GM23338 (cell line): ENCODE data around the gene ZNF526. TPM values are rescaled to one million over a fixed set of nuclear protein-coding genes. Genes with fewer than 3 reads are reported as not detected.

ENCODE experiments used
- ATAC-seq: fragments of 200-7000 bp; cut with Tn5 transposase; 3 replicates; pipeline ENCODE4 v1.9.1; 2020
- DNase-seq: peaks from one replicate; pipeline ENCODE4 v3.0.0-alpha.2; 2015; ENCODE audit warnings: low spot score
- H2AFZ ChIP-seq: fragments of 200-600 bp; sonication (generic); 2 replicates; pipeline ENCODE4 v1.8.0; 2016; ENCODE audit warnings: antibody characterized with exemption, mild to moderate bottlenecking, moderate library complexity
- H3F3A ChIP-seq: fragments of 200-600 bp; sonication (generic); replicated peaks from 2 replicates; pipeline ENCODE4 v1.8.0; 2017; ENCODE audit warnings: antibody characterized with exemption, mixed run types, low read depth
- H3K27ac ChIP-seq: fragments of 200-600 bp; sonication (generic); 2 replicates; pipeline ENCODE4 v1.6.1; 2016; ENCODE audit warnings: low read depth
- H3K27me3 ChIP-seq: fragments of 200-600 bp; sonication (generic); 2 replicates; pipeline ENCODE4 v1.8.0; 2016; ENCODE audit warnings: mild to moderate bottlenecking, mixed run types, moderate library complexity; ENCODE audit not compliant: insufficient read depth
- H3K36me3 ChIP-seq: fragments of 200-600 bp; sonication (generic); 2 replicates; pipeline ENCODE4 v1.8.0; 2016; ENCODE audit warnings: mild to moderate bottlenecking; ENCODE audit not compliant: insufficient read depth
- H3K4me1 ChIP-seq: fragments of 200-600 bp; sonication (generic); 2 replicates; pipeline ENCODE4 v1.8.0; 2016; ENCODE audit warnings: mild to moderate bottlenecking, moderate library complexity; ENCODE audit not compliant: insufficient read depth
- H3K4me2 ChIP-seq: fragments of 200-600 bp; sonication (generic); 2 replicates; pipeline ENCODE4 v1.7.1; 2017; ENCODE audit warnings: mixed run types
- H3K4me3 ChIP-seq: fragments of 200-600 bp; sonication (generic); 2 replicates; pipeline ENCODE4 v1.6.1; 2016; ENCODE audit warnings: mixed run types
- H3K79me2 ChIP-seq: fragments of 200-600 bp; sonication (generic); replicated peaks from 2 replicates; pipeline ENCODE4 v1.8.0; 2017; ENCODE audit warnings: mild to moderate bottlenecking; ENCODE audit not compliant: insufficient read depth
- H3K9me2 ChIP-seq: fragments of 200-600 bp; sonication (generic); 2 replicates; pipeline ENCODE4 v1.8.0; 2017; ENCODE audit not compliant: insufficient read depth
- H4K20me1 ChIP-seq: fragments of 200-600 bp; sonication (generic); replicated peaks from 2 replicates; pipeline ENCODE4 v1.8.0; 2017; ENCODE audit warnings: mild to moderate bottlenecking; ENCODE audit not compliant: insufficient read depth
- H3K27ac Mint-ChIP-seq: 2 replicates; pipeline ENCODE4 v1.8.0; 2020; ENCODE audit warnings: inconsistent platforms, mild to moderate bottlenecking, moderate library complexity, mixed read lengths
- H3K27me3 Mint-ChIP-seq: 3 replicates; pipeline ENCODE4 v1.8.0; 2022; ENCODE audit warnings: low read depth, mild to moderate bottlenecking, moderate library complexity, mixed read lengths, inconsistent platforms; ENCODE audit not compliant: insufficient read depth, poor library complexity
- H3K36me3 Mint-ChIP-seq: 3 replicates; pipeline ENCODE4 v1.8.0; 2021; ENCODE audit warnings: low read depth, mild to moderate bottlenecking, inconsistent platforms, moderate library complexity, mixed read lengths
- H3K4me1 Mint-ChIP-seq: 3 replicates; pipeline ENCODE4 v1.8.0; 2020; ENCODE audit warnings: mild to moderate bottlenecking, inconsistent platforms, mixed read lengths
- H3K4me3 Mint-ChIP-seq: 3 replicates; pipeline ENCODE4 v1.8.0; 2021; ENCODE audit warnings: moderate library complexity, mild to moderate bottlenecking, inconsistent platforms, mixed read lengths
- H3K9me3 Mint-ChIP-seq: 3 replicates; pipeline ENCODE4 v1.8.0; 2020; ENCODE audit warnings: moderate library complexity, mild to moderate bottlenecking, inconsistent platforms, mixed read lengths
- ETS1 ChIP-seq: IDR thresholded peaks from 2 replicates; pipeline ENCODE4 v1.6.1; 2016; ENCODE audit warnings: antibody characterized with exemption
- EZH2 ChIP-seq: fragments of 200-600 bp; sonication (generic); IDR thresholded peaks from one replicate; pipeline ENCODE4 v1.8.0; 2017; ENCODE audit warnings: antibody characterized with exemption, mild to moderate bottlenecking, low read depth; ENCODE audit not compliant: unreplicated experiment
- EZH2phosphoT487 ChIP-seq: fragments of 200-600 bp; sonication (generic); IDR thresholded peaks from one replicate; pipeline ENCODE4 v1.8.1; 2018; ENCODE audit warnings: antibody characterized with exemption; ENCODE audit not compliant: unreplicated experiment
- JUNB ChIP-seq: IDR thresholded peaks from one replicate; pipeline ENCODE4 v1.6.1; 2016; ENCODE audit warnings: antibody characterized with exemption; ENCODE audit not compliant: unreplicated experiment
- NANOG ChIP-seq: IDR thresholded peaks from 2 replicates; pipeline ENCODE4 v1.6.1; 2016; ENCODE audit warnings: antibody characterized with exemption, borderline replicate concordance
- POLR2AphosphoS5 ChIP-seq: IDR thresholded peaks from 2 replicates; pipeline ENCODE4 v1.6.1; 2016; ENCODE audit warnings: antibody characterized with exemption, low read depth
- ZNF331 ChIP-seq: fragments of 250-450 bp; sonication (Bioruptor Pico); IDR thresholded peaks from 2 replicates; pipeline ENCODE4 v1.5.0; 2020; ENCODE audit warnings: low read depth, mild to moderate bottlenecking, moderate library complexity
- ZNF462 ChIP-seq: fragments of 250-450 bp; sonication (Bioruptor Pico); IDR thresholded peaks from 2 replicates; pipeline ENCODE4 v1.5.0; 2020; ENCODE audit warnings: mild to moderate bottlenecking, moderate library complexity
- polyA plus RNA-seq: library from polyadenylated mRNA; unstranded; fragments of >200 nt; fragmentation: Nextera tagmentation; extraction: Ambion mirVana; gene quantifications from 2 replicates; pipeline ENCODE4 v1.2.1, GENCODE V29; 2016
- total RNA-seq: library from RNA; depleted of rRNA; stranded (reverse); fragments of >200 nt; shearing (Covaris generic); gene quantifications from 2 replicates; pipeline ENCODE4 v1.2.3, GENCODE V29; 2014

The ZNF526 gene
- total and polyA plus RNA-seq, 2 experiments from 2014 or later, result 4.7 to 13.3 TPM

GRCh38 chr19:42212886-42213285 is 7.2 kb upstream of the ZNF526 start (continued):
- TF ChIP-seq ZNF462 (CRISPR knock-in tag), result no peak
- TF ChIP-seq POLR2AphosphoS5, result no peak
- TF ChIP-seq NANOG, result no peak

- Mint-ChIP-seq H3K9me3 (no peaks in the 10 kb centered on the region), H3K27ac (no peak overlapping the region), H3K4me3 (peak overlapping the region; percentile 94), H3K4me1 (peaks cover 30% of the 10 kb centered on the region), H3K27me3 (peaks cover 20% of the 10 kb centered on the region), H3K36me3 (peaks cover 42% of the 10 kb centered on the region)
- peaks cover 22% of the 10 kb centered on the region; the same call in 1 of the 2 replicates for H3F3A ChIP-seq
- H3K4me3 ChIP-seq, result no peak overlapping the region
- H3K4me1 ChIP-seq, result peaks cover 9% of the 10 kb centered on the region
- ATAC-seq (no peak), DNase-seq (no peak)
- peaks cover 35% of the 10 kb centered on the region for H4K20me1 ChIP-seq
- peaks cover 60% of the 10 kb centered on the region for H3K79me2 ChIP-seq
- H3K36me3 ChIP-seq, result peaks cover 26% of the 10 kb centered on the region; the same call in 1 of the 2 replicates
- no peaks in the 10 kb centered on the region for H3K27me3 ChIP-seq
- no peak overlapping the region for H3K4me2 ChIP-seq
- no peak overlapping the region for H3K27ac ChIP-seq
- no peaks in the 10 kb centered on the region for H3K9me2 ChIP-seq
- H2AFZ ChIP-seq, result no peak overlapping the region
- TF ChIP-seq EZH2phosphoT487 (no peak), ZNF331 (CRISPR knock-in tag) (no peak), ETS1 (no peak), ZNF462 (CRISPR knock-in tag) (no peak), NANOG (no peak), JUNB (no peak), EZH2 (no peak)
Measured at GRCh38 chr19:42214810-42215485, 5.2 kb upstream of the ZNF526 start.
